Fibroblast of mammary gland (primary cell): ENCODE results near the gene CTXND1.
A peak's percentile ranks its signal among the peaks of the same experiment; 100 is the strongest.

Experiments used
- DNase-seq: peaks from one replicate; pipeline ENCODE4 v3.0.0-alpha.2; 2010; ENCODE audit warnings: low read depth
- H3K4me3 ChIP-seq: 2 replicates; pipeline ENCODE4 v1.5.1; 2011; ENCODE audit warnings: low read depth, mild to moderate bottlenecking, low read length, moderate library complexity; ENCODE audit not compliant: control insufficient read depth
- TF ChIP-seq, protein P1 (sequence below): conservative IDR thresholded peaks from 2 replicates; pipeline ENCODE4 v1.5.1; 2011; ENCODE audit warnings: low read depth, low read length, inconsistent platforms; ENCODE audit not compliant: control insufficient read depth, insufficient read depth

CTXND1 gene

DNA sequence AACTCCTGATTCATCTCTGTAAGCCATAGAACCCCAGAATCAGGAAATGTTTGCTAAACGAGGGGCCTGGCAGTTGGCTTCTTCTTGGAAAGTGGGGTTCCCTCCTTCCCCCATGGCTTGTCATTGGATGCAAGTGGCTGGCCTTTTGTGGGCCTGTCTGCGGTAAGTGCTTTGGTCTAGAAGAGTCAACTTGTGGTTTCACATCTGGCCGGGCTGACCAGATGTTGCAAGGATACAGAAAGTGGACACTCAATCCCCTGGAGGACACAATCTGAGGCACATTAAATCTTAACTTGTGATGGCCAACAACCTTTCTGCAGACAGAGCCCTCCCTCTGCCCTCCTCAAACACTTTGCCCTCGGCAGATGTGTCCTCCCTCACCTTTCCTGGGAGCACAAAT lies 98.1 kb downstream of the CTXND1 start:
- DNase-seq = peak; percentile 75
- TF ChIP-seq, protein P1, sequence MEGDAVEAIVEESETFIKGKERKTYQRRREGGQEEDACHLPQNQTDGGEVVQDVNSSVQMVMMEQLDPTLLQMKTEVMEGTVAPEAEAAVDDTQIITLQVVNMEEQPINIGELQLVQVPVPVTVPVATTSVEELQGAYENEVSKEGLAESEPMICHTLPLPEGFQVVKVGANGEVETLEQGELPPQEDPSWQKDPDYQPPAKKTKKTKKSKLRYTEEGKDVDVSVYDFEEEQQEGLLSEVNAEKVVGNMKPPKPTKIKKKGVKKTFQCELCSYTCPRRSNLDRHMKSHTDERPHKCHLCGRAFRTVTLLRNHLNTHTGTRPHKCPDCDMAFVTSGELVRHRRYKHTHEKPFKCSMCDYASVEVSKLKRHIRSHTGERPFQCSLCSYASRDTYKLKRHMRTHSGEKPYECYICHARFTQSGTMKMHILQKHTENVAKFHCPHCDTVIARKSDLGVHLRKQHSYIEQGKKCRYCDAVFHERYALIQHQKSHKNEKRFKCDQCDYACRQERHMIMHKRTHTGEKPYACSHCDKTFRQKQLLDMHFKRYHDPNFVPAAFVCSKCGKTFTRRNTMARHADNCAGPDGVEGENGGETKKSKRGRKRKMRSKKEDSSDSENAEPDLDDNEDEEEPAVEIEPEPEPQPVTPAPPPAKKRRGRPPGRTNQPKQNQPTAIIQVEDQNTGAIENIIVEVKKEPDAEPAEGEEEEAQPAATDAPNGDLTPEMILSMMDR = no peak
- H3K4me3 ChIP-seq = peak overlapping the region; percentile 77

DNA sequence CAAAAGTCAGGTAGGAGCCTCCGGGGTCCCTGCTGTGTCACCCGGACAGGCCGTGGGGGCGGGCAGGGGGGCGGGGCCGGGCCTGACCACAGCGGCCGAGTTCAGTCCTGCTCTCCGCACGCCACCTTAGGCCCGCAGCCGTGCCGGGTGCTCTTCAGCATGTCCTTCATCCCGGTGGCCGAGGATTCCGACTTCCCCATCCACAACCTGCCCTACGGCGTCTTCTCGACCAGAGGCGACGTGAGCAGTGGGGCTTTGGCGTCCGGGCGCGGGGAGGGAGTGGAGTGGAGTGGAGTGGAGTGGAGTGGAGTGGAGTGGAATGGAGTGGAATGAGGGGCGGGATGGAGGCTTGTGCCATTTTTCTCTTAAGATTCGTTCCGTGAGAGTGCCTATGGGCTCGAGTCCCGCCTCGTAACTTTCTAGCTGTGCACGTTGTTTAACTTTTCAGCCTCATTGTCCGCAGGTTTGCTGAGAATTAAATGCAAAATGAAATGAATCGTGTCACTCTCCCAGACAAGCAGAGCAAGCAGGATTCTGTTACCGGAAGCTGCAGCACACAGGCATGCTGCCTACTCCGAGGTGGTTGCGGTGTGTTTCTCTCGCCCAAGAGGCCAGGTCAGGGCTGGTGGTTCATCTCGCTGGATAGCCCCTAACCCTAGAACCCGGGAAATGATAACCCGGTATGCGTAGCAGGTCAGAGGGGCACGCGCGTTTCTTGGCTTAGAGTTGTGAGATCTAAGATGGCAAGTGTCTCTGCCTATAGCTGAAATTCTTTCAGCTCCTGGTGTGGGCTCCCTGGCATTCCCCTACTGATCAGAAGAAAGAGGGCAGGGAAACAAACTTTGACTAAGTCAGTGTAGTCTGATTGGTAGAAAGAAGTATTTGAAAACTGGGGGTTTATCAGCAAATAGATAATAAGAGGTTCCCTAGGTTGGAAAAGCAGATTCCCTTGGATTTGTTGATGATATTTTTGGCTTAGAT lies 98.8 kb downstream of the CTXND1 start, which contains the start of gene FAH:
FAH (plus strand) TSS at position 104 of the 981 bp plus-strand sequence; CDS start at position 160, 56 bp downstream.
- TF ChIP-seq, protein P1 = no peak
- H3K4me3 ChIP-seq = peak within 1 kb of the TSS; percentile 77
- peak; percentile 47 for DNase-seq

DNA sequence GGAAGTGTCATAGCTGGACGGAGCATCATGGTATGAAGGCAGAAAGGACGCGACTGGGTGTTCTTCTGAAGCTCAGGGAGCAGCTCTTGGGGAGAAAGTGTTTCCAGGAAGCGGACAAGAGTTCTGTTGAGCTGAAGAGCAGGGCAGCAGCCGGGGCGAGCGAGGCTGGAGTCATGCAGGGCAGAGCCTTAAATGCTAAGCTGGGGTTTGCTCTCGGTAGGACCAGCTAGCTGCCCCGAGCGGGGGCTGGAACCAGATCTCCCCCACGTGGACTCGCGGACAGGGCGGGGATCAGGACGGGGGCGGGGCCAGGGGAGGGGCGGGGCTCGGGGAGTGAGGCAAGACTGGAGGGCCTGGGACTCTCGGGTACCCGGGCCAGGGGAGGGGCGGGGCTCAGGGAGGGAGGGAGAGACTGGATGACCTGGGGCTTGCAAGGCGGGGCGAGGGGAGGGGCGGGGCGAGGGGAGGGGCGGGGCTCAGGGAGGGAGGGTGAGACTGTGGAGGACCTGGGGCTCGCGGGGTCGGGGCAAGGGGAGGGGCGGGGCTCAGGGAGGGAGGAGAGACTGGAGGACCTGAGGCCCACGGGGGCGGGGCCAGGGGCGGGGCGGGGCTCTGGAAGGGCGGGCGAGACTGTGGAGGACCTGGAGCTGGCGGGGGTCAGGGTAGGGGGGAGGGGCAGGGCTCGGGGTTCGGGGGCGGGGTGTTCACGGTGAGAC lies 99.7 kb downstream of the CTXND1 start:
- TF ChIP-seq, protein P1 = no peak
- peak overlapping the region; percentile 77 for H3K4me3 ChIP-seq
- DNase-seq = peak; percentile 91

DNA sequence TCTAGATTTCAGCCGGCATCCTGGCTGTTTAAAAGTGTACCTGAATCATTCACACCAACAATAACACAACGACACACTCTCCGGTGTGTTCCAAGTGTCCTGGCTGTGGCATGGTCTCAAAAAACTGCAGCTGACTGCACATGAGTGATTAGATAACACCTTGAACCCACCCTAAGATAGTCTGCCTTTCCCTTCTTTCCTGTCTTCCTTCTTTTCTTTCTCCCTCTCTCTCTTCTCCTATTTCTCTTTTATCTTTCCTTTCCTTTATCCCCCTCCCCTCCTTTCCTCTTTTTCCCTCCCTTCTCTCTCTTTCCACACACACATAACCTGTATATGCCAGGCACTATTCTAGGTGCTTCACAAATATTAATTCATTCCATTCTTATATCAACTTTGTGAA lies 100.4 kb downstream of the CTXND1 start:
- DNase-seq = no peak
- TF ChIP-seq, protein P1 = no peak
- H3K4me3 ChIP-seq = no peak overlapping the region

DNA sequence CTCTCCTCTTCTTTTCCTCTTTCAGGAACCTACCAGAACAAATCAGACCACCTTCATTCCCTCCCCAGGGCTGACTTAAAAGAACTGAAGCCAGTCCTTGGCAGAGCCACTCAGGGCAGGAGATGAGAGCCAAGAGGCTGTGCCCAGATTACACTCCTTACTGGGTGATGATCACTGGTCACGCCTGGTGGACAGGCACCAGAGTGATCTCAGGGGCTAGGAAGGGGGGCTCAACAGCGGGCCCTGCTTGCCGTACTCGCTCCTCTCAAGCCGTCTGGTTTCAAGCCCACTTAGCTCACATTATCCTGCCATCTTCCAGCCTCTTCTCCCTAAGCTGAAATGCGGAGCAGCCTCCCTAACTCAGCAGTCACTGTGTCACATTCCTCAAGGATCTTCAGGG lies 100.9 kb downstream of the CTXND1 start:
- no peak for DNase-seq
- no peak overlapping the region for H3K4me3 ChIP-seq
- TF ChIP-seq, protein P1 = no peak
